HEK293T (cell line): ENCODE measurements around the gene CALCOCO2.
"Not testable (repeated sequence)": the region's sequence is repeated elsewhere in the genome, so short reads cannot be mapped to it uniquely, and the experiment has no call there.

Source experiments
- CTCF ChIA-PET: fragments of 350-600 bp; formaldehyde crosslinking; extraction: SDS; loops from one replicate; lab custom pipeline; 2021; ENCODE audit warnings: antibody characterized with exemption, inconsistent platforms; lab: Yijun Ruan, JAX
- POLR2A ChIA-PET: fragments of 350-600 bp; formaldehyde crosslinking; extraction: SDS; loops from one replicate; lab custom pipeline; 2020; ENCODE audit warnings: antibody characterized with exemption, inconsistent platforms; lab: Yijun Ruan, JAX
- DNase-seq: peaks from one replicate; pipeline ENCODE4 v3.0.0; 2012; ENCODE audit warnings: mixed read lengths; ENCODE audit errors: extremely low spot score
- ARNT ChIP-seq: fragments of 450-650 bp; IDR thresholded peaks from 2 replicates; pipeline ENCODE4 v1.6.1; 2017; ENCODE audit warnings: mild to moderate bottlenecking
- BHLHE40 ChIP-seq: fragments of 450-650 bp; IDR thresholded peaks from 2 replicates; pipeline ENCODE4 v1.6.1; 2016; ENCODE audit warnings: mild to moderate bottlenecking, moderate library complexity, borderline replicate concordance
- CTBP1 ChIP-seq: fragments of 450-650 bp; IDR thresholded peaks from 2 replicates; pipeline ENCODE4 v1.6.1; 2016; ENCODE audit warnings: borderline replicate concordance
- ELF4 ChIP-seq: fragments of 450-650 bp; IDR thresholded peaks from 2 replicates; pipeline ENCODE4 v1.6.1; 2017; ENCODE audit warnings: antibody characterized with exemption
- FOXA1 ChIP-seq: fragments of 450-650 bp; IDR thresholded peaks from 2 replicates; pipeline ENCODE4 v1.6.1; 2016; ENCODE audit warnings: mild to moderate bottlenecking
- FOXK2 ChIP-seq: fragments of 450-650 bp; IDR thresholded peaks from 2 replicates; pipeline ENCODE4 v1.6.1; 2016; ENCODE audit warnings: mild to moderate bottlenecking
- FOXM1 ChIP-seq: fragments of 450-650 bp; IDR thresholded peaks from 2 replicates; pipeline ENCODE4 v1.6.1; 2017; ENCODE audit warnings: mild to moderate bottlenecking, borderline replicate concordance
- HDGF ChIP-seq: fragments of 450-650 bp; IDR thresholded peaks from 2 replicates; pipeline ENCODE4 v1.6.1; 2017; ENCODE audit warnings: antibody characterized with exemption, borderline replicate concordance
- L3MBTL2 ChIP-seq: fragments of 450-650 bp; conservative IDR thresholded peaks from 2 replicates; pipeline ENCODE4 v1.6.1; 2016; ENCODE audit warnings: mild to moderate bottlenecking
- LEF1 ChIP-seq: fragments of 450-650 bp; IDR thresholded peaks from 2 replicates; pipeline ENCODE4 v1.6.1; 2017; ENCODE audit warnings: mild to moderate bottlenecking, borderline replicate concordance
- NFRKB ChIP-seq: fragments of 450-650 bp; IDR thresholded peaks from 2 replicates; pipeline ENCODE4 v1.6.1; 2016; ENCODE audit warnings: mild to moderate bottlenecking, moderate library complexity
- PKNOX1 ChIP-seq: fragments of 450-650 bp; IDR thresholded peaks from 2 replicates; pipeline ENCODE4 v1.6.1; 2016
- SP1 ChIP-seq: fragments of 450-650 bp; IDR thresholded peaks from 2 replicates; pipeline ENCODE4 v1.6.1; 2017
- SUZ12 ChIP-seq: fragments of 450-650 bp; IDR thresholded peaks from 2 replicates; pipeline ENCODE4 v1.6.1; 2016; ENCODE audit warnings: mild to moderate bottlenecking
- TARDBP ChIP-seq: fragments of 450-650 bp; IDR thresholded peaks from 2 replicates; pipeline ENCODE4 v1.6.1; 2016
- ZNF384 ChIP-seq: fragments of 450-650 bp; IDR thresholded peaks from 2 replicates; pipeline ENCODE4 v1.6.1; 2016

The CALCOCO2 gene

GRCh38 chr17:48825446-48826381 lies 5.1 kb upstream of the CALCOCO2 start:
- POLR2A ChIA-PET: no interaction called here
- CTCF ChIA-PET: interaction anchor here (0.7 to 1.2 kb wide), 2 partner anchors 41 to 154 kb away, joined by 3 to 8 read pairs; no protein-coding TSS in a partner anchor
- DNase-seq: no peak
- TF ChIP-seq TARDBP (no peak), ZNF384 (peak; percentile 29; the same call in 1 of the 2 replicates)

- TF ChIP-seq TARDBP (no peak), SP1 (no peak), FOXK2 (no peak), FOXM1 (no peak), LEF1 (no peak), ZNF384 (no peak), SUZ12 (no peak), HDGF (no peak), CTBP1 (no peak), L3MBTL2 (no peak)
- ChIA-PET POLR2A (interaction anchor here (1.1 to 1.4 kb wide), 5 partner anchors 9 to 103 kb away, joined by 3 to 7 read pairs (median 3); partner anchors contain the start of gene HOXB13), CTCF (interaction anchor here (1.5 to 1.7 kb wide), 2 partner anchors 47 to 53 kb away, joined by 3 to 5 read pairs; no protein-coding TSS in a partner anchor)
- no peak for DNase-seq
These were observed 681 bp downstream of the CALCOCO2 start for GRCh38 chr17:48831549-48831883.

- ChIA-PET POLR2A (no interaction called here), CTCF (interaction anchor here (0.6 to 0.7 kb wide), 2 partner anchors 30 to 144 kb away, joined by 3 read pairs; no protein-coding TSS in a partner anchor)
- DNase-seq: no peak
- TF ChIP-seq NFRKB (no peak), HDGF (no peak), SP1 (no peak), ARNT (no peak), PKNOX1 (no peak), ELF4 (no peak), CTBP1 (no peak), BHLHE40 (no peak), FOXM1 (no peak), L3MBTL2 (no peak), LEF1 (no peak), SUZ12 (no peak), TARDBP (no peak), FOXA1 (no peak), FOXK2 (no peak), ZNF384 (no peak)
These were observed 4.1 kb downstream of the CALCOCO2 start for GRCh38 chr17:48834973-48835372.

GRCh38 chr17:48835971-48836370 lies 5.1 kb downstream of the CALCOCO2 start:
- ChIA-PET CTCF (interaction anchor here (0.8 to 1.0 kb wide), 2 partner anchors 15 to 22 kb away, joined by 3 to 5 read pairs; no protein-coding TSS in a partner anchor), POLR2A (no interaction called here)
- no peak for DNase-seq
- TF ChIP-seq PKNOX1 (no peak), CTBP1 (no peak), TARDBP (no peak), HDGF (no peak), NFRKB (no peak), ARNT (no peak), LEF1 (no peak), ZNF384 (no peak), L3MBTL2 (no peak), FOXA1 (no peak), SP1 (no peak), ELF4 (no peak), FOXM1 (no peak), BHLHE40 (no peak)

- POLR2A ChIA-PET, DNase-seq: not testable (repeated sequence)
- CTCF ChIA-PET: interaction anchor here (0.9 to 1.3 kb wide), 2 partner anchors 41 to 42 kb away, joined by 3 to 4 read pairs; no protein-coding TSS in a partner anchor
These were observed 6.6 kb downstream of the CALCOCO2 start for GRCh38 chr17:48837458-48837857.

- TF ChIP-seq ELF4 (no peak), FOXM1 (no peak), SP1 (no peak), CTBP1 (no peak), TARDBP (no peak)
- ChIA-PET CTCF (interaction anchor here (1.1 kb wide), 1 partner anchor 44 kb away, joined by 3 read pairs; no protein-coding TSS in a partner anchor), POLR2A (interaction anchor here (1.3 kb wide), 1 partner anchor 9 kb away, joined by 4 read pairs; no protein-coding TSS in a partner anchor)
- DNase-seq: no peak
These were observed 9.6 kb downstream of the CALCOCO2 start for GRCh38 chr17:48840441-48840840.

GRCh38 chr17:48841395-48841831 lies 10.6 kb downstream of the CALCOCO2 start:
- TF ChIP-seq FOXK2: no peak
- TF ChIP-seq PKNOX1: no peak
- no peak for TF ChIP-seq TARDBP
- TF ChIP-seq BHLHE40: no peak
- TF ChIP-seq L3MBTL2: no peak
- TF ChIP-seq ELF4: no peak
- TF ChIP-seq FOXA1: no peak
- no peak for TF ChIP-seq NFRKB
- no peak for TF ChIP-seq ZNF384
- no peak for TF ChIP-seq ARNT
- TF ChIP-seq HDGF: no peak
- no peak for TF ChIP-seq CTBP1
- no peak for TF ChIP-seq FOXM1
- TF ChIP-seq LEF1: no peak
- TF ChIP-seq SUZ12: no peak
- TF ChIP-seq SP1: no peak
- ChIA-PET CTCF (no interaction called here), POLR2A (no interaction called here)
- no peak for DNase-seq
